Upper lobe of left lung (tissue), 6 donors: Measurements from ENCODE around the gene COPG2. TPM values are rescaled to one million over a fixed set of nuclear protein-coding genes. Genes with fewer than 3 reads are reported as not detected.

Source experiments
- ATAC-seq, 2 donors: fragments of 200-7000 bp; cut with Tn5 transposase; one replicate each; pipeline ENCODE4 v1.9.1; 2022; ENCODE audit warnings: mild to moderate bottlenecking in 2 of 2, moderate library complexity in 2 of 2; ENCODE audit not compliant: low FRiP score in 2 of 2
- DNase-seq, 2 donors: peaks; one replicate each; pipeline ENCODE4 v3.0.0-alpha.2; 2019 to 2020
- H3K27ac ChIP-seq, 4 donors: fragments of 200-600 bp; sonication (generic); one replicate each; pipeline ENCODE4 v1.5.1; 2016 to 2019
- H3K27me3 ChIP-seq, 4 donors: fragments of 200-600 bp; sonication (generic); one replicate each; pipeline ENCODE4 v1.5.1; 2017 to 2019
- H3K36me3 ChIP-seq, 4 donors: fragments of 200-600 bp; sonication (generic); one replicate each; pipeline ENCODE4 v1.5.1; 2016 to 2019
- H3K4me1 ChIP-seq, 4 donors: fragments of 200-600 bp; sonication (generic); one replicate each; pipeline ENCODE4 v1.5.1; 2018 to 2019
- H3K4me3 ChIP-seq, 4 donors: fragments of 200-600 bp; sonication (generic); one replicate each; pipeline ENCODE4 v1.5.1; 2017 to 2019; ENCODE audit warnings: mild to moderate bottlenecking in 2 of 4, moderate library complexity in 1 of 4
- H3K9me3 ChIP-seq, 4 donors: fragments of 200-600 bp; sonication (generic); one replicate each; pipeline ENCODE4 v1.5.1; 2018 to 2019
- CTCF ChIP-seq, 6 experiments: fragments of 450-650 bp in 4 of 6; fragments of 200-600 bp in 2 of 6; sonication (generic) in 2 of 6; IDR thresholded peaks; one replicate each; pipeline ENCODE4 v1.5.1; 2016 to 2019; ENCODE audit warnings: antibody characterized with exemption in 6 of 6
- EP300 ChIP-seq, 4 donors: sonication (generic); formaldehyde crosslinking; IDR thresholded peaks; one replicate each; pipeline ENCODE4 v1.5.1; 2017; ENCODE audit warnings: antibody characterized with exemption in 4 of 4, control low read depth in 2 of 4
- POLR2A ChIP-seq, 4 donors: fragments of 450-650 bp; IDR thresholded peaks; one replicate each; pipeline ENCODE4 v1.5.1; 2016 to 2017; ENCODE audit warnings: antibody characterized with exemption in 4 of 4, mild to moderate bottlenecking in 2 of 4
- POLR2AphosphoS5 ChIP-seq, 2 donors: sonication (generic); formaldehyde crosslinking; IDR thresholded peaks; one replicate each; pipeline ENCODE4 v1.5.1; 2017; ENCODE audit warnings: antibody characterized with exemption in 2 of 2
- WGBS, 2 donors: methylation state at CpG; one replicate each; pipeline ENCODE4 v1.1.5; 2017 to 2018; 5-methylcytosine and 5-hydroxymethylcytosine counted together
- small RNA-seq, 4 donors: library from RNA; depleted of rRNA; stranded (forward); fragments of <200 nt; gene quantifications; one replicate each; pipeline ENCODE3, GENCODE V24; 2016
- total RNA-seq, 6 donors: library from RNA; depleted of rRNA in 4 of 6; stranded (reverse); fragments of >200 nt in 4 of 6; gene quantifications; one replicate each; pipeline versions ENCODE4 v1.1.0 to v1.2.1, GENCODE V29; 2016 to 2021
- donor health status: DM: no; HTN: no; CAD: no; lungs with moderate emphysema.
- donor health status: DM: no; HTN: yes; CAD: no; lungs with severe emphysema.

Gene COPG2
- total RNA-seq, 6 donors from 2014 or later = 8.4 to 18.7 (median 13.9) TPM

GRCh38 chr7:130458257-130458656, 210.3 kb downstream of the COPG2 start:
- 51 to 58% methylated on average over 2 of the region's 2 CpGs for WGBS, 2 donors
- ATAC-seq = no peak
- H3K27me3 ChIP-seq = no peaks in the 10 kb centered on the region
- peaks cover 0 to 10% (median 7%) of the 10 kb centered on the region in 4 donors for H3K9me3 ChIP-seq
- no peak overlapping the region for H3K4me3 ChIP-seq
- H3K4me1 ChIP-seq = no peaks in the 10 kb centered on the region
- H3K27ac ChIP-seq = no peak overlapping the region
- DNase-seq = no peak
- H3K36me3 ChIP-seq = no peaks in the 10 kb centered on the region
- TF ChIP-seq EP300 (IDR thresholded peaks at IDR 0.05) (no peak), POLR2AphosphoS5 (IDR thresholded peaks at IDR 0.05) (no peak), POLR2A (IDR thresholded peaks at IDR 0.05) (no peak), CTCF (IDR thresholded peaks at IDR 0.05) (no peak)

Small RNA genes within 50 kb of the gene (small RNA-seq; reads per million reads assigned to genes)
- 0 reads per million in 4 donors for gene MIR335
- gene RF02148 = 0 reads per million in 4 donors
- 0 reads per million in 4 donors for gene RF02149
- gene RF02150 = 0 reads per million in 4 donors
- 17.8 to 50.0 (median 23.3) reads per million in 4 donors for gene RNA5SP246

Other genes with a start within 250 kb of the COPG2 start
- 10 to 100 TPM in 1 of 6 donors, 1 to 10 TPM in 5; 4.3 to 11.5 (median 7.2) TPM for gene CEP41, start 227.7 kb downstream of the COPG2 start, total RNA-seq
- 10 to 100 TPM; 13.9 to 52.5 (median 17.8) TPM for gene MEST, start 176.7 kb downstream of the COPG2 start, total RNA-seq
- gene TSGA13, start 17.8 kb upstream of the COPG2 start, total RNA-seq = not detected
- under 1 TPM in 3 of 6 donors, not detected in 3; 0.15 to 0.20 (median 0.17) TPM for gene KLF14, start 65.5 kb upstream of the COPG2 start, total RNA-seq